Measurements from ENCODE around the gene IQCF5. TPM values are rescaled to one million over a fixed set of nuclear protein-coding genes. Genes with fewer than 3 reads are reported as not detected.

The IQCF5 gene
- total and polyA plus RNA-seq, 4 experiments from 2014 or later: not detected

GRCh38 chr3:51830345-51830744, 45.1 kb downstream of the IQCF5 start:
- Histone ChIP-seq H3K27me3 (ENCODE audit: insufficient read depth, low read length) (peaks cover 3% of the 10 kb centered on the region), H3K4me3 (ENCODE audit: low read length in 2 of 2) (no peak overlapping the region), H3K4me1 (ENCODE audit: insufficient read depth, low read length) (no peaks in the 10 kb centered on the region), H3K36me3 (ENCODE audit: insufficient read depth, low read length) (no peaks in the 10 kb centered on the region), H3K27ac (ENCODE audit: low read depth, low read length) (no peak overlapping the region), H3K9me3 (ENCODE audit: control insufficient read depth in 1 of 2, low read length in 2 of 2) (peaks cover 0 to 3% of the 10 kb centered on the region in 2 donors)
- Mint-ChIP-seq H3K9me3 (peaks cover 0 to 40% (median 25%) of the 10 kb centered on the region in 8 donors), H3K4me3 (no peak overlapping the region), H3K4me1 (peaks cover 0 to 2% (median 0%) of the 10 kb centered on the region in 4 donors), H3K36me3 (peaks cover 2 to 8% of the 10 kb centered on the region in 2 donors), H3K27ac (no peak overlapping the region), H3K27me3 (peaks cover 21 to 25% of the 10 kb centered on the region in 2 donors)
- no peak for DNase-seq
- ChIA-PET POLR2A (ENCODE audit: partially characterized antibody) (no interaction called here), CTCF (ENCODE audit: partially characterized antibody) (no interaction called here)
- intact Hi-C loops (cut with micrococcal nuclease): no loop called here

- peaks cover 0 to 3% of the 10 kb centered on the region in 2 donors for H3K9me3 ChIP-seq (ENCODE audit: control insufficient read depth in 1 of 2, low read length in 2 of 2)
- Mint-ChIP-seq H3K4me3 (no peak overlapping the region), H3K4me1 (peaks cover 2 to 8% (median 4%) of the 10 kb centered on the region in 4 donors), H3K27me3 (peaks cover 12 to 18% of the 10 kb centered on the region in 2 donors), H3K27ac (no peak overlapping the region), H3K36me3 (peaks cover 2 to 8% of the 10 kb centered on the region in 2 donors), H3K9me3 (peaks cover 0 to 34% (median 22%) of the 10 kb centered on the region in 8 donors)
- H3K27ac ChIP-seq (ENCODE audit: low read depth, low read length): no peak overlapping the region
- no peaks in the 10 kb centered on the region for H3K36me3 ChIP-seq (ENCODE audit: insufficient read depth, low read length)
- peaks cover 8% of the 10 kb centered on the region for H3K4me1 ChIP-seq (ENCODE audit: insufficient read depth, low read length)
- POLR2A ChIA-PET (ENCODE audit: partially characterized antibody): no interaction called here
- H3K27me3 ChIP-seq (ENCODE audit: insufficient read depth, low read length): no peaks in the 10 kb centered on the region
- no peak for DNase-seq
- CTCF ChIA-PET (ENCODE audit: partially characterized antibody): no interaction called here
- H3K4me3 ChIP-seq (ENCODE audit: low read length in 2 of 2): no peak overlapping the region
- intact Hi-C loops (cut with micrococcal nuclease): no loop called here
Measured at GRCh38 chr3:51828297-51828696, 47.1 kb downstream of the IQCF5 start.

Other genes starting within 250 kb of the IQCF5 start
- gene TEX264, start 204.3 kb downstream of the IQCF5 start, total RNA-seq: 10 to 100 TPM; 40.0 to 40.9 TPM
- gene TEX264, start 204.3 kb downstream of the IQCF5 start, polyA plus RNA-seq: 100 to 1,000 TPM; 110 to 138 TPM
- 1 to 10 TPM; 1.1 to 1.9 TPM for gene GRM2, start 168.5 kb downstream of the IQCF5 start, total RNA-seq
- gene GRM2, start 168.5 kb downstream of the IQCF5 start, polyA plus RNA-seq: under 1 TPM in 1 of 2 donors, not detected in 1; 0.07 TPM
- not detected for gene IQCF6, start 96.4 kb downstream of the IQCF5 start, total RNA-seq
- gene IQCF6, start 96.4 kb downstream of the IQCF5 start, polyA plus RNA-seq: not detected
- not detected for gene IQCF2, start 14.0 kb downstream of the IQCF5 start, total RNA-seq
- not detected for gene IQCF2, start 14.0 kb downstream of the IQCF5 start, polyA plus RNA-seq
- not detected for gene IQCF1, start 27.8 kb upstream of the IQCF5 start, total RNA-seq
- gene IQCF1, start 27.8 kb upstream of the IQCF5 start, polyA plus RNA-seq: not detected
- 10 to 100 TPM; 15.2 to 17.3 TPM for gene RRP9, start 66.3 kb upstream of the IQCF5 start, total RNA-seq
- 10 to 100 TPM; 19.3 to 20.7 TPM for gene RRP9, start 66.3 kb upstream of the IQCF5 start, polyA plus RNA-seq
- 10 to 100 TPM in 1 of 2 experiments, 1 to 10 TPM in 1; 8.1 to 10.5 TPM for gene PARP3, start 66.8 kb upstream of the IQCF5 start, total RNA-seq
- gene PARP3, start 66.8 kb upstream of the IQCF5 start, polyA plus RNA-seq: 1 to 10 TPM; 2.9 to 5.6 TPM
- gene GPR62, start 79.8 kb upstream of the IQCF5 start, total RNA-seq: not detected
- gene GPR62, start 79.8 kb upstream of the IQCF5 start, polyA plus RNA-seq: not detected
- gene PCBP4, start 91.9 kb upstream of the IQCF5 start, total RNA-seq: 10 to 100 TPM; 18.7 to 20.5 TPM
- 10 to 100 TPM; 13.0 to 19.4 TPM for gene PCBP4, start 91.9 kb upstream of the IQCF5 start, polyA plus RNA-seq
- gene ABHD14B, start 98.4 kb upstream of the IQCF5 start, total RNA-seq: 10 to 100 TPM; 82.1 to 85.6 TPM
- gene ABHD14B, start 98.4 kb upstream of the IQCF5 start, polyA plus RNA-seq: 100 to 1,000 TPM in 1 of 2 donors, 10 to 100 TPM in 1; 77.4 to 112 TPM
- 10 to 100 TPM; 23.7 to 24.5 TPM for gene ABHD14A, start 99.5 kb upstream of the IQCF5 start, total RNA-seq
- gene ABHD14A, start 99.5 kb upstream of the IQCF5 start, polyA plus RNA-seq: 100 to 1,000 TPM in 1 of 2 donors, 10 to 100 TPM in 1; 95.6 to 136 TPM
- gene ACY1, start 107.9 kb upstream of the IQCF5 start, total RNA-seq: 1 to 10 TPM; 7.7 to 8.4 TPM
- 10 to 100 TPM; 11.4 to 14.9 TPM for gene ACY1, start 107.9 kb upstream of the IQCF5 start, polyA plus RNA-seq
- 1,000 to 10,000 TPM; 1,263 to 1,270 TPM for gene RPL29, start 120.3 kb upstream of the IQCF5 start, total RNA-seq
- gene RPL29, start 120.3 kb upstream of the IQCF5 start, polyA plus RNA-seq: 1,000 to 10,000 TPM in 1 of 2 donors, 100 to 1,000 TPM in 1; 967 to 1,467 TPM
- 10 to 100 TPM; 43.6 to 44.7 TPM for gene DUSP7, start 181.0 kb upstream of the IQCF5 start, total RNA-seq
- 10 to 100 TPM in 1 of 2 donors, 1 to 10 TPM in 1; 2.8 to 10.2 TPM for gene DUSP7, start 181.0 kb upstream of the IQCF5 start, polyA plus RNA-seq